ENCODE measurements around the gene KCNJ8.
"Not testable (repeated sequence)": the region's sequence is repeated elsewhere in the genome, so short reads cannot be mapped to it uniquely, and the experiment has no call there.

The KCNJ8 gene

GRCh38 chr12:21814327-21814726 lies 39.8 kb upstream of the KCNJ8 start:
- no peak overlapping the region for H3K4me3 ChIP-seq (ENCODE audit: low read depth, low read length)

GRCh38 chr12:21813751-21814150 lies 39.2 kb upstream of the KCNJ8 start:
- no peak overlapping the region for H3K4me3 ChIP-seq (ENCODE audit: low read depth, low read length)
- no peak for TF ChIP-seq CTCF (IDR thresholded peaks at IDR 0.05; ENCODE audit: low read depth, low read length)

More at GRCh38 chr12:21814327-21814726, 39.8 kb upstream of the KCNJ8 start:
- no peak for TF ChIP-seq CTCF (IDR thresholded peaks at IDR 0.05; ENCODE audit: low read depth, low read length)

- no peak for TF ChIP-seq CTCF (IDR thresholded peaks at IDR 0.05; ENCODE audit: low read depth, low read length)
- H3K4me3 ChIP-seq (ENCODE audit: low read depth, low read length): no peak overlapping the region
These were observed 38.6 kb upstream of the KCNJ8 start for GRCh38 chr12:21813125-21813524.

GRCh38 chr12:21812340-21812739 lies 37.8 kb upstream of the KCNJ8 start:
- H3K4me3 ChIP-seq (ENCODE audit: low read depth, low read length): not testable (repeated sequence)

GRCh38 chr12:21809100-21809499 lies 34.6 kb upstream of the KCNJ8 start:
- no peak for TF ChIP-seq CTCF (IDR thresholded peaks at IDR 0.05; ENCODE audit: low read depth, low read length)
- H3K4me3 ChIP-seq (ENCODE audit: low read depth, low read length): no peak overlapping the region

- TF ChIP-seq CTCF (IDR thresholded peaks at IDR 0.05; ENCODE audit: low read depth, low read length): no peak
- H3K4me3 ChIP-seq (ENCODE audit: low read depth, low read length): no peak overlapping the region
These were observed 31.7 kb upstream of the KCNJ8 start for GRCh38 chr12:21806255-21806654.

GRCh38 chr12:21801522-21802288 lies 27.2 kb upstream of the KCNJ8 start:
- no peak overlapping the region for H3K4me3 ChIP-seq (ENCODE audit: low read depth, low read length)

More at GRCh38 chr12:21801522-21802288, 27.2 kb upstream of the KCNJ8 start:
- no peak for TF ChIP-seq CTCF (IDR thresholded peaks at IDR 0.05; ENCODE audit: low read depth, low read length)

All from WI38 (cell line).